ENCODE results near the gene DDX54.

The DDX54 gene

DNA sequence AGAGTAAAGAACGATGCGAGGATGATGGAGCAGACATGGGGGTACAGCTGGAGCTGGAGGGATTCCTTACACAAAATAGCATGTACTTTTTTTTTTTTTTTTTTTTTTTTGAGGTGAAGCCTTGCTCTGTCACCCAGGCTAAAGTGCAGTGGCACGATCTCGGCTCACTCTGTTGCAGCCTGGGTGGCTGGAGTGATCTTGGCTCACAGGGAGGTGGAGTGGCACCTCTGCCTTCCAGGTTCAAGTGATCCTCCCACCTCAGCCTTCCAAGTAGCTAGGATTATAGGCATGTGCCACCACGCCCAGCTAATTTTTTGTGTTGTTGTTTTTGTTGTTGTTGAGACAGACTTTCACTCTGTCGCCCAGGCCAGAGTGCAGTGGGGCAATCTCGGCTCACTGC lies 44.6 kb downstream of the DDX54 start:
- peak overlapping the region; percentile 97; the same call in 1 of the 2 replicates for H3K27ac ChIP-seq (replicated peaks)
- no peaks in the 10 kb centered on the region for H3K27me3 ChIP-seq (ENCODE audit: insufficient read depth, poor library complexity, severe bottlenecking)
- H3K4me3 ChIP-seq (replicated peaks; ENCODE audit: insufficient read depth, low read length), result no peak overlapping the region
- no peak for DNase-seq (ENCODE audit: low read depth in 1 of 2, low spot score in 1 of 2)
- no peak for TF ChIP-seq SPI1 (IDR thresholded peaks at IDR 0.05; ENCODE audit: borderline replicate concordance, low read depth)
- TF ChIP-seq, protein P1, sequence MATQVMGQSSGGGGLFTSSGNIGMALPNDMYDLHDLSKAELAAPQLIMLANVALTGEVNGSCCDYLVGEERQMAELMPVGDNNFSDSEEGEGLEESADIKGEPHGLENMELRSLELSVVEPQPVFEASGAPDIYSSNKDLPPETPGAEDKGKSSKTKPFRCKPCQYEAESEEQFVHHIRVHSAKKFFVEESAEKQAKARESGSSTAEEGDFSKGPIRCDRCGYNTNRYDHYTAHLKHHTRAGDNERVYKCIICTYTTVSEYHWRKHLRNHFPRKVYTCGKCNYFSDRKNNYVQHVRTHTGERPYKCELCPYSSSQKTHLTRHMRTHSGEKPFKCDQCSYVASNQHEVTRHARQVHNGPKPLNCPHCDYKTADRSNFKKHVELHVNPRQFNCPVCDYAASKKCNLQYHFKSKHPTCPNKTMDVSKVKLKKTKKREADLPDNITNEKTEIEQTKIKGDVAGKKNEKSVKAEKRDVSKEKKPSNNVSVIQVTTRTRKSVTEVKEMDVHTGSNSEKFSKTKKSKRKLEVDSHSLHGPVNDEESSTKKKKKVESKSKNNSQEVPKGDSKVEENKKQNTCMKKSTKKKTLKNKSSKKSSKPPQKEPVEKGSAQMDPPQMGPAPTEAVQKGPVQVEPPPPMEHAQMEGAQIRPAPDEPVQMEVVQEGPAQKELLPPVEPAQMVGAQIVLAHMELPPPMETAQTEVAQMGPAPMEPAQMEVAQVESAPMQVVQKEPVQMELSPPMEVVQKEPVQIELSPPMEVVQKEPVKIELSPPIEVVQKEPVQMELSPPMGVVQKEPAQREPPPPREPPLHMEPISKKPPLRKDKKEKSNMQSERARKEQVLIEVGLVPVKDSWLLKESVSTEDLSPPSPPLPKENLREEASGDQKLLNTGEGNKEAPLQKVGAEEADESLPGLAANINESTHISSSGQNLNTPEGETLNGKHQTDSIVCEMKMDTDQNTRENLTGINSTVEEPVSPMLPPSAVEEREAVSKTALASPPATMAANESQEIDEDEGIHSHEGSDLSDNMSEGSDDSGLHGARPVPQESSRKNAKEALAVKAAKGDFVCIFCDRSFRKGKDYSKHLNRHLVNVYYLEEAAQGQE (IDR thresholded peaks at IDR 0.05; ENCODE audit: insufficient replicate concordance, low read depth), result no peak
- no peak for TF ChIP-seq CTCF (IDR thresholded peaks at IDR 0.05; ENCODE audit: insufficient read depth, low read length)
- no peak for TF ChIP-seq POLR2AphosphoS5 (IDR thresholded peaks at IDR 0.05; ENCODE audit: low read depth)
- no peak for TF ChIP-seq GABPA (IDR thresholded peaks at IDR 0.05; ENCODE audit: low read depth)

DNA sequence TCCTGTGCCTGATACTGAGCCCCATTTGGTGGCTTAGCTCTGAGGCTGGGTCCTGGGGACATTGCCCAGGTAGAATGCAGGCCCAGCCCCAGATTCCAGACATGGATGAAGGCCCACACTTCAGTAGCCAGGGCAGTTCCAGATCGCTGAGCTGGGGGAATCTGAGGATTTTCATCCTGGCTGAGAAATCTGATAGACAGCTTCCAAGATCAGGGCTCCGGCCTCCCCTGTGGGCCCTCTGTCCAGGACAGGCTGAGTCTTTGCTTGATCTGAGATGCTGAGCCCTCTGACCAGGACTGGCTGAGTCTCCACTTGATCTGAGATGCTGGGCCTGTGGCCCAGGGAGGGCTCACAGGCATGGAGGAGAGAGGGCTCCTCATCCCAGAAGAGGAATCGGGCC lies 46.5 kb downstream of the DDX54 start:
- Histone ChIP-seq H3K4me3 (replicated peaks; ENCODE audit: insufficient read depth, low read length) (no peak overlapping the region), H3K27me3 (ENCODE audit: insufficient read depth, poor library complexity, severe bottlenecking) (no peaks in the 10 kb centered on the region), H3K27ac (replicated peaks) (no peak overlapping the region)
- TF ChIP-seq CTCF (IDR thresholded peaks at IDR 0.05; ENCODE audit: insufficient read depth, low read length), result no peak
- TF ChIP-seq, protein P1 (IDR thresholded peaks at IDR 0.05; ENCODE audit: insufficient replicate concordance, low read depth), result no peak
- TF ChIP-seq SPI1 (IDR thresholded peaks at IDR 0.05; ENCODE audit: borderline replicate concordance, low read depth), result no peak
- TF ChIP-seq POLR2AphosphoS5 (IDR thresholded peaks at IDR 0.05; ENCODE audit: low read depth), result no peak
- TF ChIP-seq GABPA (IDR thresholded peaks at IDR 0.05; ENCODE audit: low read depth), result no peak
- DNase-seq (ENCODE audit: low read depth in 1 of 2, low spot score in 1 of 2), result no peak

DNA sequence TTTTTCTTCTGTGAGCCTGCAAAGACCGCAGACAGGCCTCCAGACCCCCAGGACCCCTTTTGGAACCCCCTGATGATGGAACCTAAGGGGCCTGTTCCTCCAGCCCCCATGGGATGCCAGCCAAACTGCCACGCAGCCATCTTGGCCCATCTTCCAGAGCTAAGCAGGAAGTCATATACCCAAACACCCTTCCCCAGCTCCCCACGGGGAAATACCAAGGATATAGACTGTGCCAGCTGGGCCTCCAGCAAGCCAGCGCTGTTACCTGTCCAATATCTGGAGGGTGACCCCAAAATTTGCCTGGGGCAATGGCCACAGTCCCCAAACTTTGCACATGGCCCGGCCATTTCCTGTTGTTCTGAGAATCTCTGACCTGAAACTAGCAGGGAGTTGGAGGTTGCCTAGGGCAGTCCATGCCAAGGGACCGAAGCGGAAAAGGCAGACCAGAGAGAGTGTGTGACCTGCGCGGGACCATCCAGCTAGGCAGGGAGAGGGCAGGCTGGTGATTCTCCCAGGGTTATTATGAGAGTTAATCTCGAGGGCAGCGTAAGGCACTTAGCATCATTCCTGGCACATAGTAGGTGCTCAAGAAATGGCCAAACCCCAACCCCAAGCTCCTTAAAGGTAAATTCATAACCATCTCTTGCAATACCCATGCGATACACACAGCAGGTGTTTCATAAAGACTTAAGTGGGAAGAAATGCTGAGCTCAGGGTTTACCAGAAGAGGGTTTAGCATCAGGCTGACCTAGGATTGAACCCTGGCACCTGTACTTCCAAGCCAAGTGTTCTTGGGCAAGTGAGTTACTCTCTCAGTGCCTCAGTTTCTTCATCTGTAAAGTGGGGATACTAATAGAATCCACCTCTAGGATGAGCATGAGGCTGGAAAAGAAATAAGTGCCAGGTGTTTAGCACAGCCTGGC lies 47.2 kb downstream of the DDX54 start:
- Histone ChIP-seq H3K4me3 (replicated peaks; ENCODE audit: insufficient read depth, low read length) (no peak overlapping the region), H3K27me3 (ENCODE audit: insufficient read depth, poor library complexity, severe bottlenecking) (no peaks in the 10 kb centered on the region), H3K27ac (replicated peaks) (no peak overlapping the region)
- DNase-seq (ENCODE audit: low read depth in 1 of 2, low spot score in 1 of 2), result no peak
- TF ChIP-seq, protein P1 (IDR thresholded peaks at IDR 0.05; ENCODE audit: insufficient replicate concordance, low read depth), result no peak
- no peak for TF ChIP-seq GABPA (IDR thresholded peaks at IDR 0.05; ENCODE audit: low read depth)
- TF ChIP-seq SPI1 (IDR thresholded peaks at IDR 0.05; ENCODE audit: borderline replicate concordance, low read depth), result no peak
- no peak for TF ChIP-seq POLR2AphosphoS5 (IDR thresholded peaks at IDR 0.05; ENCODE audit: low read depth)
- no peak for TF ChIP-seq CTCF (IDR thresholded peaks at IDR 0.05; ENCODE audit: insufficient read depth, low read length)

All from HL-60 (cell line).